Trophoblast cell (in vitro differentiated cells and primary cell): ENCODE results near the gene FBXO44.

Experiments used
- DNase-seq, 2 donors: peaks; one replicate each; pipeline ENCODE4 v3.0.0-alpha.2; 2016
- H2AFZ ChIP-seq: 2 replicates; pipeline ENCODE4 v1.6.1; 2013; ENCODE audit warnings: low read length, moderate library complexity, mild to moderate bottlenecking; ENCODE audit not compliant: insufficient read depth, poor library complexity
- H2AK5ac ChIP-seq: 2 replicates; pipeline ENCODE4 v1.6.1; 2013; ENCODE audit warnings: mild to moderate bottlenecking, low read length
- H2BK120ac ChIP-seq: 2 replicates; pipeline ENCODE4 v1.6.1; 2013; ENCODE audit warnings: low read length, mild to moderate bottlenecking, moderate library complexity; ENCODE audit not compliant: insufficient read depth, poor library complexity
- H2BK12ac ChIP-seq: 2 replicates; pipeline ENCODE4 v1.6.1; 2013; ENCODE audit warnings: mild to moderate bottlenecking, low read length, moderate library complexity
- H2BK5ac ChIP-seq: 2 replicates; pipeline ENCODE4 v1.6.1; 2013; ENCODE audit warnings: low read length, low read depth, moderate library complexity, mild to moderate bottlenecking; ENCODE audit not compliant: poor library complexity
- H3K14ac ChIP-seq: 2 replicates; pipeline ENCODE4 v1.6.1; 2013; ENCODE audit warnings: mild to moderate bottlenecking, low read length
- H3K18ac ChIP-seq: 2 replicates; pipeline ENCODE4 v1.6.1; 2013; ENCODE audit warnings: mild to moderate bottlenecking, low read length
- H3K23ac ChIP-seq: 2 replicates; pipeline ENCODE4 v1.6.1; 2013; ENCODE audit warnings: low read length
- H3K27ac ChIP-seq: 2 replicates; pipeline ENCODE4 v1.5.1; 2013; ENCODE audit warnings: low read depth, mild to moderate bottlenecking, inconsistent platforms, low read length, moderate library complexity
- H3K27me3 ChIP-seq: 2 replicates; pipeline ENCODE4 v1.6.1; 2013; ENCODE audit warnings: inconsistent platforms, mild to moderate bottlenecking, low read length, moderate library complexity; ENCODE audit not compliant: insufficient read depth
- H3K36me3 ChIP-seq, 2 experiments: 1 replicate in 1 of 2; 2 replicates in 1 of 2; pipeline ENCODE4 v1.6.1; 2013; ENCODE audit warnings: low read length in 2 of 2, mild to moderate bottlenecking in 2 of 2, moderate library complexity in 1 of 2; ENCODE audit not compliant: insufficient read depth in 2 of 2, control insufficient read depth in 1 of 2
- H3K4ac ChIP-seq: 2 replicates; pipeline ENCODE4 v1.6.1; 2013; ENCODE audit warnings: low read depth, mild to moderate bottlenecking, low read length, moderate library complexity
- H3K4me1 ChIP-seq, 2 experiments: 1 replicate in 1 of 2; 2 replicates in 1 of 2; pipeline ENCODE4 v1.6.1; 2013; ENCODE audit warnings: low read length in 2 of 2, mild to moderate bottlenecking in 2 of 2, moderate library complexity in 1 of 2; ENCODE audit not compliant: insufficient read depth in 2 of 2, control insufficient read depth in 1 of 2
- H3K4me2 ChIP-seq: 2 replicates; pipeline ENCODE4 v1.6.1; 2013; ENCODE audit warnings: inconsistent platforms, mild to moderate bottlenecking, low read length, moderate library complexity
- H3K4me3 ChIP-seq: 2 replicates; pipeline ENCODE4 v1.5.1; 2013; ENCODE audit warnings: mild to moderate bottlenecking, low read depth, low read length, inconsistent platforms
- H3K79me1 ChIP-seq: one replicate; pipeline ENCODE4 v1.6.1; 2013; ENCODE audit warnings: low read length
- H3K79me2 ChIP-seq: 2 replicates; pipeline ENCODE4 v1.6.1; 2013; ENCODE audit warnings: low read length, mild to moderate bottlenecking; ENCODE audit not compliant: control insufficient read depth, insufficient read depth, poor library complexity
- H3K9ac ChIP-seq: 2 replicates; pipeline ENCODE4 v1.6.1; 2013; ENCODE audit warnings: mild to moderate bottlenecking, low read length
- H3K9me3 ChIP-seq: 2 replicates; pipeline ENCODE4 v1.6.1; 2013; ENCODE audit warnings: low read depth, mild to moderate bottlenecking, control low read depth, inconsistent platforms, low read length; ENCODE audit not compliant: insufficient read depth
- H4K12ac ChIP-seq: 2 replicates; pipeline ENCODE4 v1.6.1; 2013; ENCODE audit warnings: low read depth, mild to moderate bottlenecking, low read length, moderate library complexity
- H4K8ac ChIP-seq: 2 replicates; pipeline ENCODE4 v1.6.1; 2013; ENCODE audit warnings: low read depth, mild to moderate bottlenecking, low read length, moderate library complexity
- H4K91ac ChIP-seq: one replicate; pipeline ENCODE4 v1.6.1; 2013; ENCODE audit warnings: low read depth, mild to moderate bottlenecking, low read length, moderate library complexity
- WGBS: extraction: QIAGEN DNeasy Blood & Tissue Kit; methylation state at CpG from one replicate; pipeline ENCODE4 v1.1.7; 2013; ENCODE audit warnings: missing lambda C conversion rate; ENCODE audit not compliant: insufficient read length, insufficient coverage; ENCODE audit errors: extremely low coverage; 5-methylcytosine and 5-hydroxymethylcytosine counted together

Gene FBXO44

DNA sequence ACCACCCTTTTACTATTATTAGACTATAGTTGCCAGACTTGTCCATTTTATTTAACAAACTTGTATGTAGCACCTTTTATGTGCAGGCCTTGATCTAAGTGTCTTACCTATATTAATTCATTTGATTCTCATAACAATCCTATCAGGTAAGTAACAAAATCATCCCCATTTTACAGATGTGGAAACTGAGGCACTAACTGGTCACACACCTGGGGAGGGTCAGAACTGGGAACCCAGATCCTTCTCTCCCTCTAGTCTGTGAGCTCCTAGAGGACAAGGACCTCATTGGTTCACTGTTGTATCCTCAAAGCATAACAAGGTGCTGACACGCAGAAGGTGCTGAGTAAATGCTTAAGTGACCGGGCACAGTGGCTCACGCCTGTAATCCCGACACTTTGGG is 15.3 kb upstream of the FBXO44 start:
- Histone ChIP-seq H3K79me1 (no peaks in the 10 kb centered on the region), H4K12ac (no peak overlapping the region), H4K8ac (no peak overlapping the region), H3K4ac (no peak overlapping the region), H2BK120ac (no peak overlapping the region), H2BK5ac (no peak overlapping the region), H2AK5ac (no peak overlapping the region), H3K9me3 (no peaks in the 10 kb centered on the region), H3K18ac (no peak overlapping the region), H3K23ac (no peak overlapping the region), H3K14ac (no peak overlapping the region), H3K36me3 (no peaks in the 10 kb centered on the region), H3K4me1 (no peaks in the 10 kb centered on the region), H3K9ac (no peak overlapping the region), H3K27me3 (no peaks in the 10 kb centered on the region), H3K79me2 (no peaks in the 10 kb centered on the region), H3K4me3 (no peak overlapping the region), H4K91ac (no peak overlapping the region), H3K4me2 (no peak overlapping the region), H2BK12ac (no peak overlapping the region), H3K27ac (no peak overlapping the region), H2AFZ (no peak overlapping the region)
- WGBS, result no CpG with 5 or more reads among the region's 4 CpGs
- no peak for DNase-seq

DNA sequence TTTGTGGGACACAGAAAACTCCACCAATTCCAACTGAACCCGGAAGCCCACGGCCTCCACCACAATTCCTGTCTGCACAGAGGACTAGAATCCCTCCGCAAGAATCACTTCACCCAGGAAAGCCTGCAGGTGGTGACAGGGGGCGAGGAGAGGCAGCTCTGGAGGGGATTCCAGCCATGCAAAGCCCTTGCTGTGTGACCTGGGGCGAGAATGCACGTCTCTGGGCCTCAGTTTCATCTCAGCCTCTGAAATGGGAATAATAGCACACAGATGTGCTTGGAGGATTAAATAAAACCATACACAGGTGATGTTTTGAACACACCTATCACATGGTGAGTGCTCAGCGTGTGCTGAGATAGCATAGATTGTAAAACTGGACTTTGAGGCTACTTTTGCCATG is 14.6 kb upstream of the FBXO44 start:
- H4K91ac ChIP-seq, result no peak overlapping the region
- no peak overlapping the region for H3K4me3 ChIP-seq
- H4K8ac ChIP-seq, result no peak overlapping the region
- H3K4me2 ChIP-seq, result no peak overlapping the region
- H3K14ac ChIP-seq, result no peak overlapping the region
- H2AFZ ChIP-seq, result no peak overlapping the region
- no peak overlapping the region for H4K12ac ChIP-seq
- no peak overlapping the region for H3K23ac ChIP-seq
- no peaks in the 10 kb centered on the region for H3K4me1 ChIP-seq
- no peak overlapping the region for H2AK5ac ChIP-seq
- H3K79me2 ChIP-seq, result no peaks in the 10 kb centered on the region
- H3K9ac ChIP-seq, result no peak overlapping the region
- no peak overlapping the region for H3K18ac ChIP-seq
- H3K4ac ChIP-seq, result no peak overlapping the region
- no peak overlapping the region for H2BK12ac ChIP-seq
- no peaks in the 10 kb centered on the region for H3K27me3 ChIP-seq
- no peak for DNase-seq
- H3K36me3 ChIP-seq, result no peaks in the 10 kb centered on the region
- H2BK120ac ChIP-seq, result no peak overlapping the region
- WGBS, result no CpG with 5 or more reads among the region's 7 CpGs
- no peaks in the 10 kb centered on the region for H3K79me1 ChIP-seq
- no peak overlapping the region for H2BK5ac ChIP-seq
- no peak overlapping the region for H3K27ac ChIP-seq
- H3K9me3 ChIP-seq, result no peaks in the 10 kb centered on the region

- Histone ChIP-seq H3K79me1 (no peaks in the 10 kb centered on the region), H4K91ac (no peak overlapping the region), H4K12ac (no peak overlapping the region), H2AFZ (no peak overlapping the region), H3K9ac (no peak overlapping the region), H3K14ac (no peak overlapping the region), H3K4me2 (no peak overlapping the region), H3K27me3 (no peaks in the 10 kb centered on the region), H3K27ac (no peak overlapping the region), H3K4me3 (peak overlapping the region; percentile 27), H3K4me1 (no peaks in the 10 kb centered on the region), H2BK12ac (no peak overlapping the region), H3K23ac (no peak overlapping the region), H2BK120ac (no peak overlapping the region), H2AK5ac (no peak overlapping the region), H3K4ac (no peak overlapping the region), H3K79me2 (no peaks in the 10 kb centered on the region), H2BK5ac (no peak overlapping the region), H4K8ac (no peak overlapping the region), H3K9me3 (no peaks in the 10 kb centered on the region), H3K36me3 (no peaks in the 10 kb centered on the region), H3K18ac (no peak overlapping the region)
- DNase-seq, result no peak
- WGBS, result no CpG with 5 or more reads among the region's 6 CpGs
Measured at GRCh38 chr1:11640944-11641343, 13.7 kb upstream of the FBXO44 start.

DNA sequence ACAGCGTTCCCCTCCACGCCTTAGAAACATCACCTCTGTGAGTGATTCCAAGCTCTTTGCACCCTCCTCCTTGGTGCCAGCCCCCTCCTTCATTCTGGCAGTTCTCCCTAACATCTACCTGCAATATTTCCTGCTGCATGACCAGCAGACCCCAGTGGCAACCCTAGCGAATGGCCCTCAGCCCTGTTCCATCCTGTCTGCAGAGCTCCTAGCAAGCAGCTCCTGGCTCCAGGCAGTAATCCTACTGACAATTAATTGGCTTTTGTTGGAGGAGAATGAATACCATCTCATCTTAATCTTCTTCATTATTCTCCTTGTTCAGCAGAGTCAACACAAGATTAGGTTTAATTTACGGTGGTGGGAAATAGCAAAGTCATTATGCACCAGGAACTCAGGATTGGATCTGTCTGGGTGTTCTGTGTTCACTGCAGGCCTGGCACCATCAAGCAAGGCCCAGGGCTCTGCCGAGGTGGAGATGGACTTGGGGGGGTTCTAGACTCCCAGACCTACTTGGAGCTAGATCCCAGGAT is 12.8 kb upstream of the FBXO44 start:
- Histone ChIP-seq H3K23ac (no peak overlapping the region), H2BK120ac (no peak overlapping the region), H3K79me2 (no peaks in the 10 kb centered on the region), H3K4me2 (no peak overlapping the region), H3K9ac (no peak overlapping the region), H3K79me1 (no peaks in the 10 kb centered on the region), H3K27me3 (no peaks in the 10 kb centered on the region), H3K4me1 (no peaks in the 10 kb centered on the region), H2AK5ac (no peak overlapping the region), H3K4me3 (no peak overlapping the region), H3K14ac (no peak overlapping the region), H4K12ac (no peak overlapping the region), H3K36me3 (no peaks in the 10 kb centered on the region), H4K91ac (no peak overlapping the region), H3K18ac (no peak overlapping the region), H2AFZ (no peak overlapping the region), H3K9me3 (no peaks in the 10 kb centered on the region), H3K27ac (no peak overlapping the region), H2BK5ac (no peak overlapping the region), H2BK12ac (no peak overlapping the region), H3K4ac (no peak overlapping the region), H4K8ac (no peak overlapping the region)
- WGBS, result no CpG with 5 or more reads among the region's 5 CpGs
- DNase-seq, result no peak
